NCI-H82 treated with DMSO at 0.1 percent for 48 hours (cell line): ENCODE data around the gene OLA1.

Experiments used
- DNase-seq: peaks from one replicate; lab custom pipeline; 2025; ENCODE audit not compliant: unreplicated experiment; lab: John Stamatoyannopoulos, UW

Gene OLA1

GRCh38 chr2:174039551-174040416 is 208.5 kb downstream of the OLA1 start:
- DNase-seq: no peak

DNA sequence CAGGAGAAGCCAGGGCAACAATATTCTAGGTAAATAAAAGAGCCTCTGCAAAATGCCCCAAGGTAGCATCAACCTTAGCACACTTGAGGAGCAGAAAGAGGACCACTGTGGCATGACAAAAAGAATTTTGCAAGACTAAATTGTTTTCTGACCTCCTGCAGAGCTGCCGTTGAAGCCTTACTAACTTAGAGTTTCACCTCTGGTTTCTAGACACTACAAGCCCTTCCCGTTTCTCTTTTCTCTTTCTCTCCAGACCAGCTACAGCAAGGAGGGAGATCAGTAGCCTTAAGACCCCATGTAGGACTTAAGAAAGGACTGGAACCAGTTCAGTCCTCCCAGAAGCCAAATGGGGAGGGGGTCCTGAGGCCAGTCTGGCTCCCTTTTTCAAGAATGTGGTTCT is 209.9 kb downstream of the OLA1 start:
- DNase-seq: no peak

- no peak for DNase-seq
Measured at GRCh38 chr2:174036825-174037224, 211.5 kb downstream of the OLA1 start.

DNA sequence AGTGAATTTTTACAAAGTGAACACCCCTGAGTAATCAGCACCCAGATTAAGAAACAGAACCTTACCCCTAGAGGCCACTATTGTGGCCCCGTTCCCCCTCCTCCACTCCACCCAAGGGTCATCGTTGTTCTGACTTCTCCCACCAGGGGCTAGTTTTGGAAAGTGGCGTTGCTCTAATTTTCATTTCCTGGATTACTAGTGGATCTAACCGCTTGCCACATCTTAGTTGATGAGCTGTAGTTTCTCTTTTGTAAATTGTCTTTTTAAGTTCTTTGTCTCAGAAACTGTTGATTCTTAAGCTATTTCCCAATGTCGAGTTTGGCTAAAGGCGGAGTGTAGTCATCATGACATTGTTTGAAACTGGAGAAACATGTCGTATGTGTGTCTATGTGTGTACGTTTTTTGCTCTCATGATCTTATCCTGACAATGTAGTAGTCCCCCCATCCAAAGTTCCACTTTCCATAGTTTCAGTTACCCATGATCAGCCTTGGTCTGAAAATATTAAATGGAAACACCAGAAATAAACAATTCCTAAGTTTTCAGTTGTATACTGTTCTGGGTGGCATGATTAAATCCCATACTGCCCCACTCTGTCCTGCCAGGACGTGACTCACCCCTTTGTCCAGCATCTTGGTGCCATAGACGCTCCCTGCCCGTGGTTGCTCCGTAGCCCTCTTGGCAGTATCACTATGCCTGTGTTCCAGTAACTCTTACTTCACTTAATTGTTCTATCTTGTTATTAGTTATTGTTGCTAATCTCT is 212.2 kb downstream of the OLA1 start:
- DNase-seq: no peak

DNA sequence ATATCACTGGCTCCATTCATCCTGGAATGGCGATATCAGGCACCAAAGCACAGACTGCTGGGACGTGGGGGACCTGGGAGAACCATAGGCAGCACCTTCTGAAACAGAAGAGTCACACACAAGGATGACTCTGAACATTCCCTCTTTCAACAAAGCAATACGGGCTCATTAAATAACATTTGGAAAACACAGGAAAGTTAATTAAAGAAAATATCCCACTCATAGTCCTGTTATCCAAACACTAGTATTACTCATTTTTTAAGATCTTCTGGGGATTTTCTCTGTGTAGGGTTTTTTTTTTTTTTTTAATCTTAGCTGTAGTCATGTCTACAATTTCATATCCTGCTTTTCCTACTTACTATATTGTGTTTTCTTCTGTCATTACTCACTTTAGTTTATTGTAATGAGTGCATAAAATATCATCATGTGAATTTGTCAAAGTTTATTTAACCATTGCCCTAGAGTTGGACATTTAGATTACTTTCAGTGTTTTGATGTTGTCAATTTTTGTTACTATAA is 213.2 kb downstream of the OLA1 start:
- DNase-seq: no peak

GRCh38 chr2:174033163-174033550 is 215.2 kb downstream of the OLA1 start:
- no peak for DNase-seq

DNA sequence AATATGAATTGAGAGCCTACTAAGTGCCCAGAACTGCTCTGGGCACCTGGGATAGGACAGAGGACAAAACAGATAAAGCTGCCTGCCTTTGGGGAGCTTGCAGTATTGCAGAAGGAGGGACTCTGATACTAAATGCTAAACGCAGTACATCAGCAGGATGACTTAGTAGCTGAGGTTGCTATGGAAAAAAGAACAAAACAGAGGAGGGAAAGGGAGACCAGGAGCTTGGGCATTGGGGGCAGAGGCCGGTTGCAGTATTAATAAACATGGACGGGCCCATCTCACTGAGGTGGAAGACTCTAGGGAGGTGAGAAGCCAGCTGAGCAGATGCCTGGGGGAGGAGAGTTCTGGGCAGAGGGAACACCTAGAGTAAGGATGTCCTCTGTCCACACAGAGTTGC is 217.1 kb downstream of the OLA1 start:
- DNase-seq: no peak

GRCh38 chr2:174028935-174029334 is 219.4 kb downstream of the OLA1 start:
- DNase-seq: no peak

DNA sequence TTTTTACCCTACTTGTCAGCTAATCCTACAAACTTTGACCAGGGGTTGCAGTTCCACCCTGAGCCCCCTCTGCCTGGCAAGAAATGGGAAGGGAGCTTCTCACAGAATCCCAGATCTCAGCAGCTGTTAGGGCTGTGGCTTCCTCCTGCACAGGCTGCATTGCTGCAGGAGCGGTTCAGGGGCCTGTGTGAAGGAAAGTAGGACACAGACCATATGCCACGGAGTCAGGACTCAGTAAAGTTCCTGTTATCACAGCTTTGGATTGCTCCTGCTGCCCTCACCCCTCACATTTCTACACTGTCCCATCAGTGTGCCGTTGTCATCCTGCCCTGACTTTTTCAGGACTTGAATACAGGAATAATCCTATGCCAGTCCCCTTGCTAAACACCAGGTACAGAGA is 220.4 kb downstream of the OLA1 start:
- no peak for DNase-seq

DNA sequence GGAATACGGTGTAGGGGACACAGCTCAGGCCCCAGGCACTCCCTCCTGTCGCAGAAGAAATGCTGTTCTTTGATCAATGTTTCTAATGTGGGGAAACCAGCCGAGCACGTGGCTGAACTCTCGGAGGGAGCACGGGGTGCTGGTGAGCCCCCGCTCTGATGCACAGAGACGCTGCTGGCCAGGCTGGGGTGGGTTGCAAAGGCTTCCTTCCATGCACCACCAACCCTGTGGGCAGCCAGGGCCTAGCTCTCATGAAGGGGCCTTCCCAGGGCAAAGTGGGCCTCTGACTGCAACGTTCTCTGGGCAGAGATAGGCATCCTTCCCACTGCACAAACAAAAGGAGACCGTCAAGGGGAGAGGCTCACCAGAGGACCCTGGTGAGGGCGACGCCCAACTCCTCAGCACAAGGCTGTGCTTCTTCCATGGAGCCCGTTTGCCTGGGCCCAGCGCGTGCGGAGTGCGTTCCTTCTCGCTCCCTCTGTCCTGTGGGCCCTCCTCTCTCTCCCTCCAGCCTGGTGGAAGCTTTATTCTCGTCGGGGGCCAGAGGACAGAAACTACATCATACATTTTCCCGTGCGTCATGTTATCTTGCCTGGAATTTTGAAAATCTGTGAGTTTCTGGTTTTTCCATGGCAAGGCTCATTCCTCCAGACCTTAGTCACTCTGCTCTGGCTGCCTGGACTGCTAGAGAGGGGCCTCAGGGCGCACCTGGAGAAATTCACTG is 222.0 kb downstream of the OLA1 start:
- no peak for DNase-seq

GRCh38 chr2:174025271-174026121 is 222.8 kb downstream of the OLA1 start:
- no peak for DNase-seq

- peak; percentile 92 for DNase-seq
Measured at GRCh38 chr2:174024524-174025270, 223.6 kb downstream of the OLA1 start.

DNA sequence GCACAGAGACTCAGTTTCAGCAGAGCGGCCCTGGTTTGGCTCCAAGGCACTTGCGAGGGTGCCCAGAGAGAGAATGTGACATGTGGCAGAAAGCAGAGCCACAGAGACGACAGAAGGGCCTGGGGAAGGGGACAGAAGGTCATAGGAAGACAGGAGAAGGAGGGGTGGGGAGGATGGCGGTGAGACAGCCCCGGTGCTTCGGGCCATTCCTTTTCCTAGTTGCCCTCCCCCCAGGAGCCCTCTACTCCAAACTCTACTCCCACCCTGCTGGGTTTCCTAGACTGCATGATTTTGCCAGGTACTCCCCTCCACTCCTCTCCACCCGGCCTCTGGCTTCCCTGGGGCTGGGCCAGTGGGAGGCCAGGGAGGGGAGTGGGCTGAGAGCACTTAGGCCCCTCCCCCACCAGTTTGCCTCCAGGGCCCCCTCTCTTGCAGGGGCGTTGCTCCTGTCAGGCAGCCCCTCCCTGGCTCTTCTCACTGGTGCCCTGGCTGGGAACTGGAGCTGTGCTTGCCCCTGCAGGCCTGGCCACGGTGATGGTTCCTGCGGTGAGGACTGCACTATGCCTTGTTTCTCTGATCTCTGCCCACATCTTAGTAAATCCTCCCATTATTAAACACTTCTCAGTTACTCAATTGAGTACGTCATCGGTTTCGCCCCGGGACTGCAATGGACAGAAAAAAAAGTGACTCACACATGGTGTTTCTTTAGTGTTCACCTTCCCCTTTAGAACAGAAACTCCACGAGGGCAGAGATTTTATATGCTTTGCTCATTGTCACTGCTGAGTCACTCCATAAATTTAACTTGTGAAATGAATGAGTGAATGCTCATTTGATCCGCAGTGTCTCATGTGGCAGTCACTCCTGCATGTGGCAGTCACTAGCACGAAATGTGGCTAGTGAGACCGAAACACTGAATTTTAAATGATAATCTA is 224.5 kb downstream of the OLA1 start:
- DNase-seq: peak; percentile 60
